ENCODE measurements around the gene LRRC27.

The LRRC27 gene

DNA sequence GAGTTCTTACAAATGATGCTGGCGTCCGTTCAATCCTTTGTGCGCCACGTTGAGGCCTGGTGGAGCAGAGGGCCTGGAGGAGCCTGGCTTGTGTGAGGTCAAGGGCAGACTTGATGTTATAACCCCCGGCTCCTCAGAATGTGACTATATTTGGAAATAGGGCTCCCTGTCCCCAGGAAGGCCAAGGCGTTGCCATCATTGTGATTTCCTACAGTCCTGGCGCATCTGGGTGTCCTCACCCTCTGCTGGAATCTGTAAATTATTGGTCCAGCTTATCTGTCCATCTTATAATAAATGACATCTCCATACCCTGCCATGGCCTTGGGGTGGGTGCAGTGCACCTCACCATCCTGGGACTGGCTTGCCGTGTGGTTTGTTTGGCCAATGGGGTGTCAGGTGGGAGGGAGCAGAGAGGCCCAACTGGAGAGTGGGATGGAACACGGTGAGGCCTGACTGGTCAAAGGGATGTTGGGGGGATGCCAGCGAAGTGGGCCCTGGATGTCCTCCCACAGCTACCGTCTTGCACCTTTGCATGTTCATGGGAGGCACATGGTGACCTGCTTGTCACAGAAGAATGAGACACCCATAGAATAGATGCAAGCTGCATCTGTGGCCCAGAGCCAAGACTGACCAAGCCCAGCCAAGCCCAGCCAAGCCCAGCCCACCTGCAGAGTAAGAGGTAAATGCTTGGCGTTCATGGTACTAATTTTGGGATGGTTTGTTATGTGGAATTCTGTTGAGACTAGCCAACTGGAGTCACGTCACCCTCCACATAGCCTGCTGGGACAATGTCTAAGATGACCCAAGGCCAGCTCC, 11.1 kb upstream of the LRRC27 start:
- DNase-seq (no peak), ATAC-seq (no peak)
- no peak overlapping the region for H3K27ac Mint-ChIP-seq
- peaks cover 20% of the 10 kb centered on the region for H3K4me1 Mint-ChIP-seq
- H3K36me3 Mint-ChIP-seq (ENCODE audit: low read depth) = peaks cover 12% of the 10 kb centered on the region
- no peaks in the 10 kb centered on the region for H3K27me3 Mint-ChIP-seq
- no peaks in the 10 kb centered on the region for H3K9me3 Mint-ChIP-seq
- H3K4me3 Mint-ChIP-seq = no peak overlapping the region

DNA sequence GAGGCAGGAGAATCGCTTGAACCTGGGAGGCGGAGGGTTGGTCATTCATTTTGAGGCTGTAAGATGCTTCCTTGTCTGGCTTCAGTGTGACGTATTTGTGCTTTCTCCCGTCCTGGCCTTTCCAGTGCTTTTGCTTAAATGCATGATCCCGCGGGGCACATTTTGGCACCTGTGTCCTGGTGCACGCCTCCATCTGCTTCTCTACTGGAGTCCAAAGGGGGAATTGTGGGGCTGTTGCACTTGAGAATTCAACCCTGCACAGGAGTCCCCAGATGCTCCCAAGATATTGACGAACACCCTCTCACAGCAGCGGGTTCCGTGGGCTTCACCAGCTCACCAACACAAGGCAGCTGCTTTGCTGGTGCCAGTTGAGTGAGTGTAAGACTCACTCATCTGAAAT, 10.3 kb upstream of the LRRC27 start:
- no peak for ATAC-seq
- peaks cover 28% of the 10 kb centered on the region for H3K4me1 Mint-ChIP-seq
- no peaks in the 10 kb centered on the region for H3K9me3 Mint-ChIP-seq
- H3K27me3 Mint-ChIP-seq = no peaks in the 10 kb centered on the region
- H3K36me3 Mint-ChIP-seq (ENCODE audit: low read depth) = peaks cover 20% of the 10 kb centered on the region
- H3K27ac Mint-ChIP-seq = no peak overlapping the region
- DNase-seq = no peak
- no peak overlapping the region for H3K4me3 Mint-ChIP-seq

DNA sequence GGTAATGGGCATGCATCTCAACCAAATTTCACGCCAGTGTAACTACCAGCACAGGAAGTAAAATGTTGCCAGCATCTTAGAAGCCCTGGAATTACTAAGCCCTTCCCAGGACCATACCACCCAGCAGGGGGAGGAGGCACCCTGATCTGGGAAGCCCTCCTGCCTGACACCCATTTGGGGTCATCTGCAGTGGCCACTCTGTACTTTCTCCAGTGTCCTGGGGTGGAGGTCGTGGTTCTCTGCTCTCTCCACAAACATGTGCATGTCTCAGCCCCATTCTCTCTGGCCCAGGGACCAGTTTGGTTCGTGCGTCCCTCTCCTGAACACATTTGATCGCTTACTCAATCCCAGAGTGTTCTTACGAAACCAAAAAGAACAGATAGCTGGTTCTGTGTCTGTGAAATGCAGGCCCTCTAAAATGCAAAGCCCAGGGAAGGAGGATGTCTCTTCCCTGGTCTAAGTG, 9.4 kb upstream of the LRRC27 start:
- ATAC-seq (no peak), DNase-seq (no peak)
- Mint-ChIP-seq H3K27me3 (no peaks in the 10 kb centered on the region), H3K4me3 (no peak overlapping the region), H3K9me3 (no peaks in the 10 kb centered on the region), H3K36me3 (ENCODE audit: low read depth) (peaks cover 28% of the 10 kb centered on the region), H3K27ac (no peak overlapping the region), H3K4me1 (peaks cover 37% of the 10 kb centered on the region)

DNA sequence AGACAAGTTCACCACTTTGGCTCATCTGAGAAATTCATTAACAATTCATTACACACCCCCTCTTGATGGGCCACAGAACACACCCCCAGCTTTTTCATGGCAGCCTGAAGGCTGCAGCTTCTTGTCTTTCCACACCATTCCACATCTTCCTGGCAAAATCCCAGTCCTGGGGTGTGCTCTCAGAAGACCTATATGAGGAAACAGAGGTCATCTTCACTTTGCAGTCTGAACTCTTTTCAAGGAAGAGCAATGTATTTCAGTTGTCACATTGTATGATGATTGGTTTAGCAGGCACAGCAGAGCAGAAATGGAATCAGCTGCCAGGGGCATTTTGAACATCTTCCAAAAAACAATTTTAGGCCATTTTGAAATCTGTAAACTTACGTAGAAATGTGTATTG, 7.8 kb upstream of the LRRC27 start:
- no peaks in the 10 kb centered on the region for H3K27me3 Mint-ChIP-seq
- H3K27ac Mint-ChIP-seq = no peak overlapping the region
- peaks cover 41% of the 10 kb centered on the region for H3K36me3 Mint-ChIP-seq (ENCODE audit: low read depth)

DNA sequence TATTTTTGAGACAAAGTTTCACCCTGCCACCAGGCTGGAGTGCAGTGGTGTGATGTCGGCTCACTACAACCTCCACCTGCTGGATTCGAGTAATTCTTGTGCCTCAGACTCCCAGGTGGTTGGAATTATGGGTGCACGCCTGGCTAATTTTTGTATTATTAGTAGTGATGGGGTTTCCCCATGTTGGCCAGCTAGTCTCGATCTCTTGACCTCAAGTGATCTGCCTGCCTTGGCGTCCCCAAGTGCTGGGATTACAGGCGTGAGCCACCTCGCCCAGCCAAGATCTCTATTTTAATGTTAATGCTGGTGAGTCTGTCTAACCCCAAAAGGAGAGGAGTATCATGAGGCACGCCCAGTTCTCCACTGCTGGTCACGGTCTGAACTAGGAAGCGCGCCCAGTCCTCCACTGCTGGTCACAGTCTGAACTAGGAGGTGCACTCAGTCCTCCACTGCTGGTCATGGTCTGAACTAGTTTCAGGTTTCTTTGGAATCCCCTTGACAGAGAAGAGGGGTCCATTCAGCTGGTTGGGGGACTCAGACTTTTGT, 5.6 kb upstream of the LRRC27 start:
- DNase-seq (no peak), ATAC-seq (no peak)
- peaks cover 1% of the 10 kb centered on the region for H3K27me3 Mint-ChIP-seq
- no peaks in the 10 kb centered on the region for H3K9me3 Mint-ChIP-seq
- peak overlapping the region; percentile 66 for H3K27ac Mint-ChIP-seq
- peaks cover 55% of the 10 kb centered on the region for H3K4me1 Mint-ChIP-seq
- H3K36me3 Mint-ChIP-seq (ENCODE audit: low read depth) = peaks cover 54% of the 10 kb centered on the region
- peak overlapping the region; percentile 21 for H3K4me3 Mint-ChIP-seq

More for the DNA sequence above, 7.8 kb upstream of the LRRC27 start:
- H3K4me3 Mint-ChIP-seq = no peak overlapping the region
- H3K4me1 Mint-ChIP-seq = peaks cover 52% of the 10 kb centered on the region
- no peak for DNase-seq
- H3K9me3 Mint-ChIP-seq = no peaks in the 10 kb centered on the region
- no peak for ATAC-seq

DNA sequence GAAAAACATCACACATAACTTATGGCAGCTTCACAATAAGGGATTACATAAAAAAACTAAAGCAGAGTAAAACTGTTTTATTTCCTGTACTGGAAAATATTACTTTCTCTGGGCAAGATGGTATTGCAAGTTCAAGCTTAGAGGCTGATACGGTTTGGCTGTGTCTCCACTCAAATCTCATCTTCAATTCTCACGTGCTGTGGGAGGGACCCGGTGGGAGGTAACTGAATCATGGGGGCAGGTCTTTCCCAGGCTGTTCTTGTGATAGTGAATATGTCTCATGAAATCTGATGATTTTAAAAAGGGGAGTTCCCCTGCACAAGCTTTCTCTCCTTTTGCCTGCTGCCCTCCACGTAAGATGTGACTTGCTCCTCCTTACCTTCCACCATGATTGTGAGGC, 5.1 kb upstream of the LRRC27 start:
- Mint-ChIP-seq H3K36me3 (ENCODE audit: low read depth) (peaks cover 55% of the 10 kb centered on the region), H3K4me1 (peaks cover 56% of the 10 kb centered on the region), H3K27me3 (peaks cover 2% of the 10 kb centered on the region), H3K4me3 (peak overlapping the region; percentile 21), H3K27ac (peak overlapping the region; percentile 66), H3K9me3 (no peaks in the 10 kb centered on the region)
- ATAC-seq (peak; percentile 44), DNase-seq (peak; percentile 49)

DNA sequence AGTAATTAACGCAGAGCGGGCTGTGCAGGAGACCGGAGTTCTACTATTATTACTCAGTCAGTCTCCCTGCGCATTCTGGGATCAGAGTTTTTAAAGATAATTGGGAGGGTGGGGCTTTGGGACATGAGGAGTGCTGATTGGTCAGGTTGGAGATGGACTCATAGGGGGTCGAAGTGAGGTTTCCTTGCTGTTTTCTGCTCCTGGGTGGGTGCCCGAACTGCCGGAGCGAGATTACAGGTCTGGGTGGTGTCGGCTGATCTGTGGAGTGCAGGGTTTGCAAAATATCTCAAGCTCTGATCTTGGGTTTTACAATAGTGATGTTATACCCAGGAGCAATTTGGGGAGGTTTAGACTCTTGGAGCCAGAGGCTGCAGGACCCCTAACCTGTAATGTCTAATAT, 3.9 kb upstream of the LRRC27 start:
- Mint-ChIP-seq H3K36me3 (ENCODE audit: low read depth) (peaks cover 55% of the 10 kb centered on the region), H3K27ac (no peak overlapping the region), H3K4me1 (peaks cover 64% of the 10 kb centered on the region), H3K4me3 (no peak overlapping the region), H3K9me3 (no peaks in the 10 kb centered on the region), H3K27me3 (peaks cover 3% of the 10 kb centered on the region)
- no peak for DNase-seq
- ATAC-seq = no peak

DNA sequence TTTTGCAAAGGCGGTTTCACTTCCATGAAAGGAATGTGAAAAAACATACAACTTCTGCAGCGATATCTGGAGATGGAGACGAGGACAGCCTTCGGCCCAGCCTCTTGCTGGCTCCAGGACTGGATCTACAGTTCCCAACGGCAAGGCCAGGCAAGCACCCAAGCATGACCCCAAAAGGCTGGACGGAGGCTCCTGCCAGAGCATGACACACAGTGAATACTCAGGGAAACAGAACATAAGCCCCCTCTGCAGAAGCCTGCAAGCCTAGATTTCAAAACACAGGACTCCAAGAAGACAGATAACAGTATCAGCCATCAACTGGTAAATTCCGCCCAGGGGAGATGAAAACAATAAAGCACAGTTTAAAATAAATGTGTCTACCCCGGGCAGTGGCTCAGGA, 3.3 kb upstream of the LRRC27 start:
- peaks cover 3% of the 10 kb centered on the region for H3K27me3 Mint-ChIP-seq
- ATAC-seq (no peak), DNase-seq (no peak)
- H3K27ac Mint-ChIP-seq = peak overlapping the region; percentile 35
- H3K9me3 Mint-ChIP-seq = no peaks in the 10 kb centered on the region
- H3K36me3 Mint-ChIP-seq (ENCODE audit: low read depth) = peaks cover 55% of the 10 kb centered on the region
- H3K4me1 Mint-ChIP-seq = peaks cover 70% of the 10 kb centered on the region
- H3K4me3 Mint-ChIP-seq = peak overlapping the region; percentile 93

DNA sequence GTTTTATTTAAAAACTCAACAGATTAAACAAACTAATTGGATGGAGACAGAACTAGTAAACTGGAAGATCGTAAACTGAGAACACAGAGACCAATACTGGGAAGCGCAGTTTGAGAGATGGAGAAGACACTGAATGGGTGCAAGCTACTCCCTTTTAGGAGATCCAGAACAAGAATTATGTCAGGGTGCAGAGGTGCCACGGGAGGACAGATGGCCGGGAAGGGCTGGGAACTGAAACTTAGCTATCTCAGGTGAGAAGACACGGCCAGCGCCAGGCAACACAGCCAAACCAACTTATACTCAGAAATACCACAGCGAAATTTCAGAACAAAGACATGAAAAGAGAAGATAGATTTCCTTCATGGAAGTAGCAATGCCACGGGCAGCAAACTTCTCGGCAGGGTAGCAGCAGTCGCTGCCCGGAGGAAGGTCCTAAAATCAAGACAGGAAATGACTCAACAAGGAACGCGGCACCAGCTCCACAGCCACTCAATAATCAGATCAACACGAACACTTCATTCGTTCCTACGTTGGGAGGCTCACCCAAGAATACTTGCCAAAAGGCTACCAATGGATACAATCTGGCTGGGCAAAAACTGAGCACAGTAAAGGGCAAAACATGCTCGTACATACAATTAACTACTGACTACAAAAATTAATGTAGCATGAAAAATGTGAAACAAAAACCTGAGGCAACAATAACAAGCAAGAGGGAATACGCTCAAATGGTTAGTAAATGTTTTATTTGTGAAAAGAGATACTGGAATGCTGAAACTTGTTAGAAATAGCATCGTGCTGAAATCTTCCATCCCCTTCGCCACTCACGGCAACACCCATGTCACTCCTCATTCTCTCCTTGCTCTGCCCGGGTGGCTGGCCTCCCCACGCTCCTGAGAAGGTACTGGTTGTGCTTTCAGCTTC, 2.2 kb upstream of the LRRC27 start:
- H3K4me1 Mint-ChIP-seq = peaks cover 74% of the 10 kb centered on the region
- peaks cover 52% of the 10 kb centered on the region for H3K36me3 Mint-ChIP-seq (ENCODE audit: low read depth)
- peak; percentile 31 for ATAC-seq

DNA sequence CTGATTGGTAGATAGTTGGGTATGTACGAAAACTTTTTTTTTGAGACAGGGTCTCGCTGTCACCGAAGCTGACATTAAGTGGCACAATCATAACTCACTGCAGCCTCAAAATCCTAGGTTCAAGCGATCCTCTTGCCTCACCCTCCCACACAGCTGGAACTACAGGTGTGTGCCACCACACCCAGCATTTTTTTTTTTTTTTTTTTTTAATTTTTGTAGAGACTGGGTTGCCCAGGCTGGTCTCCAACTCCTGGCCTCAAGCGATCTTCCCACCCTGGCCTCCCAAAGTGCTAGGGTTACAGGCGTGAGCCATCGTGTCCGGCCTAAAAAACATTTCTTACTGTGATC, 1.5 kb upstream of the LRRC27 start:
- H3K27ac Mint-ChIP-seq = peak overlapping the region; percentile 88
- no peaks in the 10 kb centered on the region for H3K9me3 Mint-ChIP-seq
- no peak for ATAC-seq
- no peak for DNase-seq
- H3K4me3 Mint-ChIP-seq = peak overlapping the region; percentile 93
- H3K36me3 Mint-ChIP-seq (ENCODE audit: low read depth) = peaks cover 47% of the 10 kb centered on the region
- H3K27me3 Mint-ChIP-seq = peaks cover 3% of the 10 kb centered on the region
- H3K4me1 Mint-ChIP-seq = peaks cover 74% of the 10 kb centered on the region

More for the DNA sequence above, 2.2 kb upstream of the LRRC27 start:
- Mint-ChIP-seq H3K4me3 (peak overlapping the region; percentile 93), H3K9me3 (no peaks in the 10 kb centered on the region), H3K27ac (peak overlapping the region; percentile 88), H3K27me3 (peaks cover 3% of the 10 kb centered on the region)
- peak; percentile 40 for DNase-seq

DNA sequence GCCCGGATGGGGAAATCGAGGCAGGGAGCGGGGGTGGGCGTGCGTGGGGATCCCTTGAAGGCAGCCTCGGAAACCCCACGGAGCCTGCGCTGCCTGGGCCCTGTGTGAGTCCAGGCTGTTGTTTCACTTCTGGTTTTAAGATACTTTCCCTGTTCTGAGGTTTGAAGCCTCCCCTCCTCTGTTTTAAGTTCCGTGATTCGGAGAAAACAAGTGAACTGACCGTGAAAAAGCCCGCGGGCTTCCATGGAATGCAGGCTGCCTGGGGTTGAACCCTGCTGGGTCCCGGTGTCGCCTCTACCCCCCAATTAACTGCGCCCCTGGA, 401 bp downstream of the LRRC27 start:
- no peaks in the 10 kb centered on the region for H3K9me3 Mint-ChIP-seq
- DNase-seq = no peak
- H3K4me3 Mint-ChIP-seq = peak overlapping the region; percentile 93
- H3K4me1 Mint-ChIP-seq = peaks cover 75% of the 10 kb centered on the region
- H3K36me3 Mint-ChIP-seq (ENCODE audit: low read depth) = peaks cover 29% of the 10 kb centered on the region
- H3K27me3 Mint-ChIP-seq = peaks cover 3% of the 10 kb centered on the region
- H3K27ac Mint-ChIP-seq = peak overlapping the region; percentile 88
- ATAC-seq = peak; percentile 38

DNA sequence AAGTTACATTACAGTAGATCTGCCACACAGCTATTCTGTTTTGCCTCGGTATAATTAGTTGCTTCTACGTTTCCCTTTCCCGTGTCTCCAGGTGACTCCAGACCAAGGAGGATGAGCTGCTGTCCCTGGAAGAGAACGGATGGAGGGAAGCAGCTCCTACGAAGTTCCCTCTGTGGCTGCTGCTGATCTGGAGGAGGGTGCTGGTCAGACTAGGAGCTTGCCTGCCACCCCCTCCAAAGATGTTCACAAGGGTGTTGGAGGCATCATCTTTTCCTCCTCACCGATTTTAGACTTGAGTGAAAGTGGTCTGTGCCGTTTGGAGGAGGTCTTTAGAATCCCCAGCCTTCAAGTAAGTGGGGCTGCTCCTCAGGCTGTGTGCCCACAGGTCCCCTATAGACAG, 1.4 kb downstream of the LRRC27 start:
- Mint-ChIP-seq H3K9me3 (no peaks in the 10 kb centered on the region), H3K4me3 (peak overlapping the region; percentile 93), H3K36me3 (ENCODE audit: low read depth) (peaks cover 19% of the 10 kb centered on the region), H3K27me3 (peaks cover 3% of the 10 kb centered on the region), H3K4me1 (peaks cover 65% of the 10 kb centered on the region), H3K27ac (peak overlapping the region; percentile 88)
- DNase-seq (no peak), ATAC-seq (no peak)

DNA sequence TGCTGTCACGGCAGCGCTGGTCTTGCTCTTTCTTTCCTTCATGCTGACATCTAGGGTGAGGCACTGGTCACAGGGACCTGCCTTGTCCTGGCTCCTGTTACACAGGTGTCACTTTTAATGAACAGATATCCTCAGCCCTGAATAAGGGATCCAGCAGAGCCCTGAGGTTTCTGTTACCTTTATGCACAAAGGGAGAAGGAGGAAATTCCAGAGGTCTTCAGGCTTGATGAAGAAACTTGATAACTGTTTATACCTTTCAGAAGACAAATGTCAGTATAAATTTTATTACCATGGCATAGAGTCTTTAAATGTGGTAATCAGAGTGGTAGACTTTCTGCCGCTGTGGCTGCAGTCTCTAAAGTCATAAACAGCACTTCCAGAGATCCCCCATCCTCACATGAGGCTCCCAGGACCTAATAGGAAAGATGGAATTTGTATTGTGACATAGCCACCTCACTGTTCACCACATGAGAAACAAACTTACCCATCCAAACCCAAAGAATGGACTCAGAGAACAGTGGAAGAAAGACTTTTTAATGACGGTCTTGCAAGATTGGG, 2.7 kb downstream of the LRRC27 start:
- no peak overlapping the region for H3K4me3 Mint-ChIP-seq
- no peak for DNase-seq
- ATAC-seq = no peak
- H3K27me3 Mint-ChIP-seq = peaks cover 3% of the 10 kb centered on the region
- no peak overlapping the region for H3K27ac Mint-ChIP-seq
- peaks cover 53% of the 10 kb centered on the region for H3K4me1 Mint-ChIP-seq
- H3K36me3 Mint-ChIP-seq (ENCODE audit: low read depth) = peaks cover 10% of the 10 kb centered on the region
- no peaks in the 10 kb centered on the region for H3K9me3 Mint-ChIP-seq

DNA sequence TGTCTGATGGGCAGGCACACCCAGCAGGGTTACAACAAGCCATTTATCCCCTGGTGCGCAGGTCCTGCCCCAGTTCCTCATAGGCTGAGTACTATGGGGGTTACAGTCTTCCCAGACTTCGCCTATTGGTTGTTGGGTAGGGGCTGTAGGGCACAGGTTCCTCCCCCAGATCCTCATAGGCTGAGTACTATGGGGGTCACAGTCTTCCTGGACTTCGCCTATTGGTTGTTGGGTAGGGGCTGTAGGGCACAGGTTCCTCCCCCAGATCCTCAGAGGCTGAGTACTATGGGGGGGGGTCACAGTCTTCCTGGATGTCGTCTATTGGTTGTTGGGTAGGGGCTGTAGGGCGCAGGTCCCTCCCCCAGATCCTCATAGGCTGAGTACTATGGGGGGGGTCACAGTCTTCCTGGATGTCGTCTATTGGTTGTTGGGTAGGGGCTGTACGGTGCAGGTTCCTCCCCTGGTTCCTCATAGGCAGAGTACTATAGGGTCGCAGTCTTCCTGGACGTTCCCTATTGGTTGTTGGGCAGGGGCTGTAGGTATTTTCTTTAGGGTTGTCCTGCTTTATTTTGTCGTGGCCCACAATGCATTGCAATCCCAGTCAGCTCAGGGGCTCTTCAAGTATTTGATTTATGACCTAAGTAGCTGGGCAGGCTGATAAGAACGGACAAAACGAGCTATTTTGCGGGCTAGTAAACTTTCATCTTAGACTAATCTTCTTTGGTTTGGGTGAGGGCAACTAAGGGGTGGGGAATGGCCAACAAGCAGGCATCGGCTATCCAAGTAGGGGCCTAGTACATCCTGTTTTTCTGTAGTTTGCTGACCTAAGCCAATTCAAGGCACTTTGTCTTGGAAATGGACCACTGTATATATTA, 3.4 kb downstream of the LRRC27 start:
- peaks cover 4% of the 10 kb centered on the region for H3K36me3 Mint-ChIP-seq (ENCODE audit: low read depth)
- DNase-seq (no peak), ATAC-seq (peak; percentile 17)
- H3K27ac Mint-ChIP-seq = no peak overlapping the region
- H3K4me1 Mint-ChIP-seq = peaks cover 46% of the 10 kb centered on the region
- no peak overlapping the region for H3K4me3 Mint-ChIP-seq
- H3K9me3 Mint-ChIP-seq = no peaks in the 10 kb centered on the region
- H3K27me3 Mint-ChIP-seq = peaks cover 3% of the 10 kb centered on the region
